ENCODE data around the gene RAB27A.

DNA sequence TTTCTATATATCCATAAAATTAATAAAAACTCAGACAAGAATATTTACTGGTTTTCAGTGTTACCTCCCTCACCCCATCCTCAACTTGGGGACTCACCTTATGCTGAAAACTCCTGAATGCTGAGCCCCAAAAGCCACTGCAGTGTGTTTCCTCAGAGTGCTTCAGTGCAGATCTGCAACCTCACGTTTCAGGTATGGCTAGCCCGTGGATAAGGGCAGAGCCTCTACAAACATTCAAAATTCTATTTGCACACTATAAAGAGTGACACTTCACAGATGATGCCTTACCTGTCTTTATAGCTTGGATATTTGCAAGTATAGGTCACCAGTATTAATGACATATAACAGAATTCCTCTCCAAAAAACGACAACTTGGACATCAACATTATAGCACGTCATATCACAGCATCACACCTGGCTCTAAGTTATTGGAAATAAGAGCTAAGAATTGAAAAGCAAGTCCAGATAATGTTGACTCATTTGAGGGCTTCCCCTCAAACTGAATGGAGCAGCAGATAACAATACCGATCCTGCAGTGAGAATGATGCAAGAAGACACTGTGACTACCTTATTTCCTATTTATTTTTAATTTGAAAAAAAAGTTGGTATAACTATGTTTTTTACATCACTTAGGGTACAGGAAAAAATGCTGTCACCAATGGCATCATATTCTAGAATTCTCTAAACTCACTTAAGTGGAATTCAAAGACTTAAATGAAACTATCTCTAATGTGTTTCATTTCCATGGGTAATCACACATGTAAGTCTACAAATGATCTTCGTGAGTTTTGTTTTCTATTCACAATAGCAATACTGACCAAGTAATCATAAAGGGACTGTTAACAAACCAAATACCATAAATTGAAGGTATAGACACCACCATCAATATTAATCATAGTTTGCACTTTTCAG is 52.1 kb downstream of the RAB27A start:
- TF ChIP-seq, protein P1, sequence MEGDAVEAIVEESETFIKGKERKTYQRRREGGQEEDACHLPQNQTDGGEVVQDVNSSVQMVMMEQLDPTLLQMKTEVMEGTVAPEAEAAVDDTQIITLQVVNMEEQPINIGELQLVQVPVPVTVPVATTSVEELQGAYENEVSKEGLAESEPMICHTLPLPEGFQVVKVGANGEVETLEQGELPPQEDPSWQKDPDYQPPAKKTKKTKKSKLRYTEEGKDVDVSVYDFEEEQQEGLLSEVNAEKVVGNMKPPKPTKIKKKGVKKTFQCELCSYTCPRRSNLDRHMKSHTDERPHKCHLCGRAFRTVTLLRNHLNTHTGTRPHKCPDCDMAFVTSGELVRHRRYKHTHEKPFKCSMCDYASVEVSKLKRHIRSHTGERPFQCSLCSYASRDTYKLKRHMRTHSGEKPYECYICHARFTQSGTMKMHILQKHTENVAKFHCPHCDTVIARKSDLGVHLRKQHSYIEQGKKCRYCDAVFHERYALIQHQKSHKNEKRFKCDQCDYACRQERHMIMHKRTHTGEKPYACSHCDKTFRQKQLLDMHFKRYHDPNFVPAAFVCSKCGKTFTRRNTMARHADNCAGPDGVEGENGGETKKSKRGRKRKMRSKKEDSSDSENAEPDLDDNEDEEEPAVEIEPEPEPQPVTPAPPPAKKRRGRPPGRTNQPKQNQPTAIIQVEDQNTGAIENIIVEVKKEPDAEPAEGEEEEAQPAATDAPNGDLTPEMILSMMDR (IDR thresholded peaks at IDR 0.05) = no peak
- TF ChIP-seq POLR2AphosphoS5 (IDR thresholded peaks at IDR 0.05) = no peak
